GM21529 (cell line): Measurements from ENCODE around the gene SETDB1.

ENCODE experiments used
- ATAC-seq: cut with Tn5 transposase; IDR thresholded peaks from one replicate; pipeline ENCODE4 v1.9.1; 2021; ENCODE audit not compliant: unreplicated experiment

Gene SETDB1

GRCh38 chr1:150973836-150974579 is 47.8 kb downstream of the SETDB1 start:
- ATAC-seq: peak; percentile 41

GRCh38 chr1:150974580-150975478 is 48.7 kb downstream of the SETDB1 start, which contains the start of gene CERS2:
Gene CERS2 (minus strand): TSS chr1:150974835. CDS start chr1:150969090, 5,745 bp downstream.
- peak; percentile 57 for ATAC-seq

- ATAC-seq: no peak
Observed at GRCh38 chr1:150976401-150976821, 50.2 kb downstream of the SETDB1 start.

- ATAC-seq: no peak
Observed at GRCh38 chr1:150976879-150977694, 50.9 kb downstream of the SETDB1 start.

GRCh38 chr1:150979092-150980056 is 53.2 kb downstream of the SETDB1 start:
- ATAC-seq: peak; percentile 56

- ATAC-seq: no peak
Observed at GRCh38 chr1:150981177-150981804, 55.1 kb downstream of the SETDB1 start.

- ATAC-seq: no peak
Observed at GRCh38 chr1:150981805-150982712, 55.9 kb downstream of the SETDB1 start, which contains the start of gene ANXA9. Gene ANXA9 (plus strand): TSS chr1:150982292. CDS start chr1:150983106, 814 bp downstream.

GRCh38 chr1:150985179-150985825 is 59.1 kb downstream of the SETDB1 start:
- ATAC-seq: no peak

GRCh38 chr1:150987924-150988323 is 61.8 kb downstream of the SETDB1 start:
- ATAC-seq: no peak

GRCh38 chr1:150992626-150993025 is 66.5 kb downstream of the SETDB1 start:
- ATAC-seq: no peak

- no peak for ATAC-seq
Observed at GRCh38 chr1:150994248-150994647, 68.1 kb downstream of the SETDB1 start.

- ATAC-seq: no peak
Observed at GRCh38 chr1:150995460-150995859, 69.3 kb downstream of the SETDB1 start.

- no peak for ATAC-seq
Observed at GRCh38 chr1:150995896-150996295, 69.7 kb downstream of the SETDB1 start.

- no peak for ATAC-seq
Observed at GRCh38 chr1:150997126-150997872, 71.1 kb downstream of the SETDB1 start.

- ATAC-seq: no peak
Observed at GRCh38 chr1:150997949-150998348, 71.8 kb downstream of the SETDB1 start.

- ATAC-seq: no peak
Observed at GRCh38 chr1:150999051-150999674, 73.0 kb downstream of the SETDB1 start.

- ATAC-seq: no peak
Observed at GRCh38 chr1:150999926-151000325, 73.8 kb downstream of the SETDB1 start.
